Cardiac fibroblast (primary cell): ENCODE data around the gene RAB5B.
"Not testable (repeated sequence)": the region's sequence is repeated elsewhere in the genome, so short reads cannot be mapped to it uniquely, and the experiment has no call there.

Source experiments
- DNase-seq, 2 donors: peaks; one replicate each; pipeline versions ENCODE4 v3.0.0 to v3.0.0-alpha.2; 2010; ENCODE audit warnings: low read depth in 2 of 2
- H3K4me3 ChIP-seq, 2 donors: replicated peaks in 1 of 2; 1 replicate in 1 of 2; 2 replicates in 1 of 2; pipeline ENCODE4 v1.5.1; 2011; ENCODE audit warnings: low read depth in 2 of 2, low read length in 2 of 2, mild to moderate bottlenecking in 2 of 2, moderate library complexity in 1 of 2
- CTCF ChIP-seq: IDR thresholded peaks from one replicate; pipeline ENCODE4 v1.5.1; 2011; ENCODE audit warnings: low read depth, mild to moderate bottlenecking, low read length, inconsistent platforms

RAB5B gene

GRCh38 chr12:55982319-55982936 is 8.6 kb downstream of the RAB5B start:
- no peak for TF ChIP-seq CTCF
- peak in 1 of 2 donors; percentile 51 for DNase-seq

GRCh38 chr12:55983232-55983842 is 9.5 kb downstream of the RAB5B start:
- TF ChIP-seq CTCF: no peak
- no peak for DNase-seq
- no peak overlapping the region for H3K4me3 ChIP-seq

More at GRCh38 chr12:55982319-55982936, 8.6 kb downstream of the RAB5B start:
- H3K4me3 ChIP-seq: no peak overlapping the region

GRCh38 chr12:55984861-55985260 is 11.0 kb downstream of the RAB5B start:
- TF ChIP-seq CTCF: no peak
- H3K4me3 ChIP-seq: no peak overlapping the region
- DNase-seq: no peak

GRCh38 chr12:55985341-55985740 is 11.5 kb downstream of the RAB5B start:
- DNase-seq: no peak
- no peak overlapping the region for H3K4me3 ChIP-seq
- TF ChIP-seq CTCF: no peak

- not testable (repeated sequence) for DNase-seq, H3K4me3 ChIP-seq
These were observed 12.1 kb downstream of the RAB5B start for GRCh38 chr12:55985976-55986375.

- TF ChIP-seq CTCF: no peak
- no peak overlapping the region for H3K4me3 ChIP-seq
- no peak for DNase-seq
These were observed 17.2 kb downstream of the RAB5B start for GRCh38 chr12:55991110-55991509.

GRCh38 chr12:55993230-55993853 is 19.5 kb downstream of the RAB5B start:
- DNase-seq: no peak
- H3K4me3 ChIP-seq: no peak overlapping the region
- TF ChIP-seq CTCF: no peak
